ENCODE data around the gene ATP2B2. TPM values are rescaled to one million over a fixed set of nuclear protein-coding genes. Genes with fewer than 3 reads are reported as not detected.
"Not testable (repeated sequence)": the region's sequence is repeated elsewhere in the genome, so short reads cannot be mapped to it uniquely, and the experiment has no call there.

Gene ATP2B2
- total and polyA plus RNA-seq, 12 donors = 0.37 to 3.0 (median 1.6) TPM

GRCh38 chr3:10384541-10385360, 120.6 kb downstream of the ATP2B2 start:
- no peak for TF ChIP-seq CTCF (IDR thresholded peaks at IDR 0.05)
- TF ChIP-seq POLR2A (IDR thresholded peaks at IDR 0.05) = no peak
- Histone ChIP-seq H3K4me3 (no peak overlapping the region), H3K9me3 (replicated peaks in 1 of 3) (peaks cover 0 to 16% (median 0%) of the 10 kb centered on the region in 3 donors), H3K4me1 (replicated peaks in 1 of 2) (no peaks in the 10 kb centered on the region), H3K36me3 (replicated peaks in 1 of 2) (no peaks in the 10 kb centered on the region), H3K27me3 (no peaks in the 10 kb centered on the region), H3K27ac (no peak overlapping the region)
- intact Hi-C loops (cut with DNase I) = no loop called here
- WGBS, 4 donors = 85 to 88% (median 87%) methylated on average over 13 to 23 of the region's 23 CpGs
- DNase-seq = no peak

GRCh38 chr3:10383850-10384248, 121.5 kb downstream of the ATP2B2 start:
- no peak for DNase-seq
- no peaks in the 10 kb centered on the region for H3K36me3 ChIP-seq (replicated peaks in 1 of 2)
- H3K27ac ChIP-seq = no peak overlapping the region
- no peak for TF ChIP-seq CTCF (IDR thresholded peaks at IDR 0.05)
- 88 to 95% (median 92%) methylated on average over 4 of the region's 4 CpGs for WGBS, 4 donors
- peaks cover 0 to 14% (median 0%) of the 10 kb centered on the region in 3 donors for H3K9me3 ChIP-seq (replicated peaks in 1 of 3)
- no peak overlapping the region for H3K4me3 ChIP-seq
- no peaks in the 10 kb centered on the region for H3K4me1 ChIP-seq (replicated peaks in 1 of 2)
- intact Hi-C loops (cut with DNase I) = no loop called here
- H3K27me3 ChIP-seq = no peaks in the 10 kb centered on the region

GRCh38 chr3:10382892-10383849, 122.2 kb downstream of the ATP2B2 start:
- H3K9me3 ChIP-seq (replicated peaks in 1 of 3) = peaks cover 0 to 7% (median 0%) of the 10 kb centered on the region in 3 donors
- TF ChIP-seq CTCF (IDR thresholded peaks at IDR 0.05) (no peak), POLR2A (IDR thresholded peaks at IDR 0.05) (no peak)
- H3K27me3 ChIP-seq = no peaks in the 10 kb centered on the region
- DNase-seq = no peak
- H3K27ac ChIP-seq = no peak overlapping the region
- H3K4me1 ChIP-seq (replicated peaks in 1 of 2) = no peaks in the 10 kb centered on the region
- intact Hi-C loops (cut with DNase I) = no loop called here
- H3K36me3 ChIP-seq (replicated peaks in 1 of 2) = no peaks in the 10 kb centered on the region
- WGBS, 4 donors = 79 to 83% (median 80%) methylated on average over 4 of the region's 4 CpGs
- no peak overlapping the region for H3K4me3 ChIP-seq

GRCh38 chr3:10382445-10382844, 122.9 kb downstream of the ATP2B2 start:
- DNase-seq; H3K27ac ChIP-seq; H3K4me1 ChIP-seq (replicated peaks in 1 of 2); H3K36me3 ChIP-seq (replicated peaks in 1 of 2); intact Hi-C loops (cut with DNase I); H3K9me3 ChIP-seq (replicated peaks in 1 of 3); H3K27me3 ChIP-seq; H3K4me3 ChIP-seq: not testable (repeated sequence)
- WGBS, 4 donors = 85 to 94% (median 89%) methylated on average over 3 of the region's 3 CpGs
